HEK293T (cell line): ENCODE data around the gene PCIF1.
"Not testable (repeated sequence)": the region's sequence is repeated elsewhere in the genome, so short reads cannot be mapped to it uniquely, and the experiment has no call there.

Source experiments
- CTCF ChIA-PET: fragments of 350-600 bp; formaldehyde crosslinking; extraction: SDS; loops from one replicate; lab custom pipeline; 2021; ENCODE audit warnings: antibody characterized with exemption, inconsistent platforms; lab: Yijun Ruan, JAX
- POLR2A ChIA-PET: fragments of 350-600 bp; formaldehyde crosslinking; extraction: SDS; loops from one replicate; lab custom pipeline; 2020; ENCODE audit warnings: antibody characterized with exemption, inconsistent platforms; lab: Yijun Ruan, JAX
- DNase-seq: peaks from one replicate; pipeline ENCODE4 v3.0.0; 2012; ENCODE audit warnings: mixed read lengths; ENCODE audit errors: extremely low spot score
- ARNT ChIP-seq: fragments of 450-650 bp; IDR thresholded peaks from 2 replicates; pipeline ENCODE4 v1.6.1; 2017; ENCODE audit warnings: mild to moderate bottlenecking
- BHLHE40 ChIP-seq: fragments of 450-650 bp; IDR thresholded peaks from 2 replicates; pipeline ENCODE4 v1.6.1; 2016; ENCODE audit warnings: mild to moderate bottlenecking, moderate library complexity, borderline replicate concordance
- CTBP1 ChIP-seq: fragments of 450-650 bp; IDR thresholded peaks from 2 replicates; pipeline ENCODE4 v1.6.1; 2016; ENCODE audit warnings: borderline replicate concordance
- ELF4 ChIP-seq: fragments of 450-650 bp; IDR thresholded peaks from 2 replicates; pipeline ENCODE4 v1.6.1; 2017; ENCODE audit warnings: antibody characterized with exemption
- FOXA1 ChIP-seq: fragments of 450-650 bp; IDR thresholded peaks from 2 replicates; pipeline ENCODE4 v1.6.1; 2016; ENCODE audit warnings: mild to moderate bottlenecking
- FOXK2 ChIP-seq: fragments of 450-650 bp; IDR thresholded peaks from 2 replicates; pipeline ENCODE4 v1.6.1; 2016; ENCODE audit warnings: mild to moderate bottlenecking
- FOXM1 ChIP-seq: fragments of 450-650 bp; IDR thresholded peaks from 2 replicates; pipeline ENCODE4 v1.6.1; 2017; ENCODE audit warnings: mild to moderate bottlenecking, borderline replicate concordance
- HDGF ChIP-seq: fragments of 450-650 bp; IDR thresholded peaks from 2 replicates; pipeline ENCODE4 v1.6.1; 2017; ENCODE audit warnings: antibody characterized with exemption, borderline replicate concordance
- L3MBTL2 ChIP-seq: fragments of 450-650 bp; conservative IDR thresholded peaks from 2 replicates; pipeline ENCODE4 v1.6.1; 2016; ENCODE audit warnings: mild to moderate bottlenecking
- LEF1 ChIP-seq: fragments of 450-650 bp; IDR thresholded peaks from 2 replicates; pipeline ENCODE4 v1.6.1; 2017; ENCODE audit warnings: mild to moderate bottlenecking, borderline replicate concordance
- NFRKB ChIP-seq: fragments of 450-650 bp; IDR thresholded peaks from 2 replicates; pipeline ENCODE4 v1.6.1; 2016; ENCODE audit warnings: mild to moderate bottlenecking, moderate library complexity
- SP1 ChIP-seq: fragments of 450-650 bp; IDR thresholded peaks from 2 replicates; pipeline ENCODE4 v1.6.1; 2017
- SUZ12 ChIP-seq: fragments of 450-650 bp; IDR thresholded peaks from 2 replicates; pipeline ENCODE4 v1.6.1; 2016; ENCODE audit warnings: mild to moderate bottlenecking
- TARDBP ChIP-seq: fragments of 450-650 bp; IDR thresholded peaks from 2 replicates; pipeline ENCODE4 v1.6.1; 2016
- ZNF384 ChIP-seq: fragments of 450-650 bp; IDR thresholded peaks from 2 replicates; pipeline ENCODE4 v1.6.1; 2016
- TF ChIP-seq, protein P1 (sequence below): fragments of 450-650 bp; IDR thresholded peaks from 2 replicates; pipeline ENCODE4 v1.6.1; 2016

The PCIF1 gene

GRCh38 chr20:45952861-45953260, 18.4 kb downstream of the PCIF1 start:
- no peak for DNase-seq
- ChIA-PET CTCF (interaction anchor here (0.9 kb wide), 1 partner anchor 17 kb away, joined by 4 read pairs; no protein-coding TSS in a partner anchor), POLR2A (interaction anchor here (1.3 kb wide), 1 partner anchor 18 kb away, joined by 5 read pairs; no protein-coding TSS in a partner anchor)
- TF ChIP-seq NFRKB (no peak), BHLHE40 (no peak), FOXA1 (no peak), ZNF384 (no peak), LEF1 (no peak), ELF4 (no peak), FOXK2 (no peak), ARNT (no peak), CTBP1 (no peak)
- TF ChIP-seq, protein P1, sequence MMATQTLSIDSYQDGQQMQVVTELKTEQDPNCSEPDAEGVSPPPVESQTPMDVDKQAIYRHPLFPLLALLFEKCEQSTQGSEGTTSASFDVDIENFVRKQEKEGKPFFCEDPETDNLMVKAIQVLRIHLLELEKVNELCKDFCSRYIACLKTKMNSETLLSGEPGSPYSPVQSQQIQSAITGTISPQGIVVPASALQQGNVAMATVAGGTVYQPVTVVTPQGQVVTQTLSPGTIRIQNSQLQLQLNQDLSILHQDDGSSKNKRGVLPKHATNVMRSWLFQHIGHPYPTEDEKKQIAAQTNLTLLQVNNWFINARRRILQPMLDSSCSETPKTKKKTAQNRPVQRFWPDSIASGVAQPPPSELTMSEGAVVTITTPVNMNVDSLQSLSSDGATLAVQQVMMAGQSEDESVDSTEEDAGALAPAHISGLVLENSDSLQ: no peak

DNA sequence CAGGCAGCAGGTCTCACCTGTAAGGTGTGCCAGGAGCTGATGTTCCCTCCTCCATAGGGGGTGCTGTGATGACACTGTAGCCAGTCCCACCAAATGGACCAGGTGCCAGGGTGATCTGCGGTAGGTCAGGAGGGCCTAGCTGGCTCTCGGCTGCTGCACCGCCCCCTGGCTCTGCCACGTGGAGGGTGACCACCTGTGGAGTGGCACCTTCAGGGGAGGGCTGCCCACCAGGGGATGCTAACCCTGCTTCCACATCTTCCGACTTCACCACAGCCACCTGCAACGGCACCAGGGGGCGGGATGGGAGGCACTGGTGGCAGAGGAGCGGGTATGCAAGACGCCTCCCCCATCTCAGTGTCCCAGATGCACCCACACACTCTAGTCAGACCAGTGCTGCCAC, 19.2 kb downstream of the PCIF1 start:
- ChIA-PET CTCF (no interaction called here), POLR2A (no interaction called here)
- DNase-seq: no peak
- TF ChIP-seq CTBP1 (no peak), TARDBP (no peak), FOXM1 (no peak), SUZ12 (no peak), LEF1 (no peak), FOXK2 (no peak), NFRKB (no peak)
- TF ChIP-seq, protein P1: no peak

GRCh38 chr20:45956326-45956725, 21.8 kb downstream of the PCIF1 start:
- CTCF ChIA-PET, POLR2A ChIA-PET, DNase-seq: not testable (repeated sequence)

DNA sequence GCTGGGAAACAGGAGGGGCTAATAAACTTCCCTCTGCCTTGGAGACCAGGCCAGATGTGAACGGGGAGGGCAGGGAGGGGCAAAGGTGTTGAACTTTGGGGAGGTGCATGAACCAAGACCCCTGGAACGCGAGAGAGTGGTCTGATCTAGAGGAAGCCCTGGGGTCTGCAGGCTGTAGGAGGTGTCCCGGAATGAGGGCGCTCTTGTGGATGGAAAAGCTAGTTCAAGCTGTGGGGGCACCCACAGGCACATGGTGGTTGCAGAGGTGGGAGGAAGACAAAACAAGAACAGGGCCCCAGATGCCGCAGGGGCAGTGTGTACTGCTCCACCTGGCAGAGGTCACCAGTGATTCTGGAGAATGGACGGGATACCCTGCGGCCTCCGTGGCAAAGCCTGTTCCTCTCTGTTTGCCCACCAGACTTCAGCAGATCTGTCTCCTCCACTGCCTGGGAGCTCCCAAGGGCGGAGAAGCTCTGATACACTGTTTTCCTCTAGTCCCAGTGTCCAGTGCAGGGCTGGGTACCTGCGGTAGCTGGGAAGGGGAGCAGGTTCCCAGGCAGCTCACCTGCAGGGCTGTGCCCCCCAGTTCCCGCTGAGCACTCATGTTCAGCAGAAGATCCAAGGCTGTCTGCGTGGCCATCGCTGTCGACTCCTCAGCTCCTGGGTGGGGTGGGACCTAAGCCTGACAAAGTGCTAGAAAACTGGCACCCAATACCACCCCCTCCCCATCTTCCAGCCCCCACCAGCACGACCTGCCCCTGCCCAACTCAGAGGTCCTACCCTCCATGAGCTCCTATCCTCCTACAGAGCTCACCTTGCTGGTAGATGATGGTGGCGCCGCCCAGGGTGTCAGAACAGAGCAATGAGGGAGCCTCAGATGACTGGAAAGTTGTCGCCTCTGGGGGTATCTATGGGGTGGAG, 22.8 kb downstream of the PCIF1 start:
- POLR2A ChIA-PET: interaction anchor here (1.2 to 1.6 kb wide), 2 partner anchors 10 to 22 kb away, joined by 3 to 4 read pairs; partner anchors contain the start of gene PCIF1
- no peak for DNase-seq
- no peak for TF ChIP-seq ELF4
- TF ChIP-seq TARDBP: no peak
- TF ChIP-seq FOXK2: no peak
- no peak for TF ChIP-seq LEF1
- TF ChIP-seq SUZ12: no peak
- TF ChIP-seq FOXM1: no peak
- TF ChIP-seq NFRKB: no peak
- TF ChIP-seq SP1: no peak
- CTCF ChIA-PET: no interaction called here

DNA sequence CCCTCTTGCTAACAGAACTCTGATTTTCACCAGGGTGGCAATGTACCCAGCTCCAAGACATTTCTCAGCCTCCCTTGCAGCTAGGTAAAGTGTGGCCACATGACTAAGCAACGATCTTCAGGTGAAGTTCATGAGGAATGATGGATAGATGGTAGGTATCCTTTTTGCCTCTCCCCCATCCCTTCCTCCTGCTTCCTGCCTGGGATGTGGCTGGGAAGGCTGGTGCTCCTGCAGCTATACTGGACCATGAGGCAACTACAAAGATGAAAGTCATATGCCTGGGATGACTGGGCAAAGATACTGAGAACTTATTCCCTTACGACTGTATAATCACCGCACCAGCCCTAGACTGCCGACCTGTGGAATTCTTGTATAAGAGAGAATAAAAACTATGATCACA, 24.1 kb downstream of the PCIF1 start:
- no peak for DNase-seq
- ChIA-PET CTCF (no interaction called here), POLR2A (interaction anchor here (1.2 to 1.6 kb wide), 2 partner anchors 12 to 24 kb away, joined by 3 to 4 read pairs; partner anchors contain the start of gene PCIF1)
- TF ChIP-seq ZNF384 (no peak), FOXA1 (no peak), HDGF (no peak), SUZ12 (no peak), BHLHE40 (no peak), L3MBTL2 (no peak), FOXM1 (no peak), NFRKB (no peak)
- TF ChIP-seq, protein P1: no peak

DNA sequence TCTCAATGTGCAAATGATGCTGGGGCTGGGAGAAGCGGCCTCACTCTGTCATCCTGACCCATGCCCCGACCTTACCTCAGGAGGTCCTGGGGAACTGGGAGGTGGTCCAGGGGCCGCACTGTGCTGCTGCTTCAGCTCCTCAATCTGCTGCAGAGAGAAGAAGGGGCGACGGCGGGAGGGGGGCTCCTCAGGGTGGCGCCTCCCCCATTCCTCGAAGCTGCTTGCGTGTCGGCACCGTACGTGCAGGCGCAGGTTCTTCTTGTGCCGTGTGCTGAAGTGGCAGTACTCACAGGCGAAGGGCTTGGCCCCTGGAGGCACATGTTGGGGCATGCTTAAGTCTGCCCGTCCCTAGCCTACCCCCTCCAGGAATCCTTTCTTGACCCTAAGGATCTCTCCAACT, 24.6 kb downstream of the PCIF1 start:
- DNase-seq: no peak
- POLR2A ChIA-PET: no interaction called here
- TF ChIP-seq SP1: no peak
- TF ChIP-seq NFRKB: no peak
- CTCF ChIA-PET: no interaction called here

- POLR2A ChIA-PET: no interaction called here
- no peak for DNase-seq
- TF ChIP-seq, protein P1: no peak
- TF ChIP-seq HDGF (no peak), ARNT (no peak), FOXK2 (no peak), SP1 (no peak), FOXM1 (no peak), NFRKB (no peak), L3MBTL2 (no peak), TARDBP (no peak), FOXA1 (no peak), ELF4 (no peak), ZNF384 (no peak), BHLHE40 (no peak), CTBP1 (no peak), LEF1 (no peak), SUZ12 (no peak)
These were observed 25.6 kb downstream of the PCIF1 start for GRCh38 chr20:45959956-45960630.

More at GRCh38 chr20:45959956-45960630, 25.6 kb downstream of the PCIF1 start:
- CTCF ChIA-PET: no interaction called here
